NCI-H2227 (cell line): ENCODE results near the gene MRPS2.
A peak's percentile ranks its signal among the peaks of the same experiment; 100 is the strongest.

ENCODE experiments used
- DNase-seq: peaks from one replicate; lab custom pipeline; 2025; ENCODE audit not compliant: unreplicated experiment; lab: John Stamatoyannopoulos, UW

The MRPS2 gene

DNA sequence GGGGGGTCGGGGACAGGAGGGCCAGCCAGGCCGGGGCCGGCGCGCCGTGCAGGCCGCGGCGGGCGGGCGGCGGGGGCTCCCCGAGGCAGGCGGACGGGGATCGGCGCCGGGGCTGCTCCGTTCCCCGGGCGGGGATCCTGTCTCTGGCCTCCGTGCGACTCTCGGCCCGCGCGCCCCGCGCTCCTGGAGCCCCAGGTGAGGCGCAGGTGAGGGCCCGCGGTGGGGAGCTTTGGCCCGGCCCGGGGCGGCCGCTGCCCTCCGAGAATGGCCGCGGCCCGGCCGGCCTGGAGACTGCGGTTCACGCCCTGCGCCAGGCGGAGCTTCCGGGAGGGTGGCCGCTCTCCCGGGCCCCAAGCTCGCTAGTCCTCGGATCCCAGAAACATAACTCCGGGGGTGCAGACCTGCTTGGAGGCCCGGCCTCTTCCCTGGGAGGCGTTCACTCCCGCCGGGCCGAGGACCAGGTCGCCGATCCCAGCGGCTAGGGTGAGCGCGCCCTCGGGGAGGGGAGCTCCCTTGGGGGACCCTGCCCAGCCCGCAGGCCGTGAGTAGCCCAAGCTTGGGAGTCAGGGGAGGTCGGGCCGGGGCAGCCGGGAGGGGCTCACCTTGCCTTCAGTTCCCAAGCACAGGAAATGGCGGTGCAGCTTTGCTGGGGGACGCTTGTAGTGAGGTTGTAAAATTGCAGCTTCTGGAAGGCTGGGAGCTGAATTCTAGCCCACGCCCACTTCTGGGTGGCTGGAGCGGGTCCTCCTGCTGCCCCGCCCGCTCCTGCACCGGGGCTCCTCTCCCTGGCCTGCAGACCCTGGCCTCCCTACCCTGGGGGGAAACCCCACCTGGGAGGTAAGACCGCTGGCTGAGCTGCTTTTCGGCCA, 20.2 kb upstream of the MRPS2 start:
- peak; percentile 54 for DNase-seq

DNA sequence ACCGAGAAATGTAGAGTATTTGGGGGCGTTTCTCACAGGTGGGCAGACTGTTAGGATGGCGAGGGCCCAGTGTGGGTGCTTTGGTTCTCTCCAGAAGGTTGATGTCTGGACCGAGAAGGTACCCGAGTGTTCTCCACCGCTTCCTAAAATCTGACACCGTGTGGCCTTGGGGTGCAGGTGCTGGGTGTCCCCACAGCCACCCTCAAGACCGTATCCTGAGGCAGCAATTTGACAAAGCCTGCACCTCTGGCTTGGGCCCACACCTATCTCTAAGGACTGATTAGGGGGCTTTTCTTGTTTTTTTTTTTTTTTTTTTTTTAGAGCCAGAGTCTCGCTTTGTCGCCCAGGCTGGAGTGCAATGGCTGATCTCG, 19.6 kb upstream of the MRPS2 start:
- no peak for DNase-seq

DNA sequence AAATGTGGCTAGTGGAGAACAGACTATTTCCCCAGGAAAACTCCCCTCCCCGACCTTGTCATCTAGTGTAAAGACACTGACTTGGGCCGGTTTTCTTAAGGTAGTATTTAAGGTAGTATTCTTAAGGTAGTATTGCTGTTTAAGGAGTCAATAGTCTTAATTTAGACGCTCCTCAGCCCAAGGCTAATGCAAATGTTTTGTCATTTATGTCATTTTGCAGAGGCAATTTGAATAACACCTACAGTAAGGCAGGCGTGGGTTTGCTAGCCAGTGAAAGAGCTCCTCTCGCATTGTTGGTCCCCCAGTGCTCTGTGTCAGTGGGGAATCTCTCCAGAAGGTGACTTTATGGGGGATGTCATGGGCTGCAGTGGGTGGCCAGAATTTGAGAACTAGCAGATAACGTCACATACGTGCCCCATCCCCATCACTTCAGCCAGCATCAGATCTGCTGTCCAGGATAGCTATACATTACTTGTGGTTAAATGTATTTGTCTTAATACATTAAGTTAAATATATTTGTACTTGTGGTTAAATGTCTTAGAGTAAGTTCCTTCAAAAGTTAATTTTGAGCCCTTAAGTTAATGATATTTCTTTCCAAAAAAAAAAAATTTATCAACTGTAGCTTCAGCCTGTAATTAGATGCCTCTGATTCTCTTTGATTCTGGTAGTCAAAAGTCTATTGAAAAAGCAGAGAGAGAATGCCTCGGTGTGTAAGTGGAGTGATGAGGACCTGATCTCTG, 18.3 kb upstream of the MRPS2 start:
- DNase-seq, result no peak

DNA sequence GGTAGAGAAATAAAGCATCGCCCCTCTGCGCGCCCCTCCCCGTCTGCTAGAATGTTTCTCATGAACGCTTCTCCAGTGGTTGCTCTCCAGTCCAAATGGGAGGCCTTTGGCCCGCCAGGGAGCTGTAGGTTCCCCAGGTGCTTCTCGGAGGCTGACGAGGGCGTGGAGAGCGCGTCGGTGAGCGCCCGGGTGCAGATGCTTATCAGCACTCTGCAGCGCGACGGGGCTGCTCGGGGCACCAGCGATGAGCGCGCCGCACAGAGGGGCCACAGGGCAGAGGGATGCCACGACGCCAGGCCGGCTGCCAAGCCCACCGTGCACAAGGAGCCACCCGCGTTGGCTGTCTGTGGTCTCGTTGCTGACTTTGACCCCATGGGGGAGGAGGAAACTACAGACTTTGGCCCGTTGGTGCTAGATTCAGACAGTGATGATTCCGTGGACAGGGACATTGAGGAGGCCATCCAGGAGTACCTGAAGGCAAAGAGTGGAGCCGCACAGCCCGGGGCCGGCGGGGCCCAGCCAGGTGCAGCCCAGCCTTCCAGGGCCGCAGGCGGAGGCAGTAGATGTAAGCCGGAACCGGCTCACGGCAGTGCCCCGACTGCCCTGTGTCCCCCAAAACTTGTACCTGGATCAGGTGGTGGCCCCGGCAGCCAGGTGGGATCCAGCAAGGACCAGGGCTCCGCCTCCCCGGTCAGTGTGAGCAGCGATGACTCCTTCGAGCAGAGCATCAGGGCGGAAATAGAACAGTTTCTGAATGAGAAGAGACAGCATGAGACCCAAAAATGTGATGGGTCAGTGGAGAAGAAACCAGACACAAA, 15.8 kb upstream of the MRPS2 start:
- DNase-seq, result no peak

DNA sequence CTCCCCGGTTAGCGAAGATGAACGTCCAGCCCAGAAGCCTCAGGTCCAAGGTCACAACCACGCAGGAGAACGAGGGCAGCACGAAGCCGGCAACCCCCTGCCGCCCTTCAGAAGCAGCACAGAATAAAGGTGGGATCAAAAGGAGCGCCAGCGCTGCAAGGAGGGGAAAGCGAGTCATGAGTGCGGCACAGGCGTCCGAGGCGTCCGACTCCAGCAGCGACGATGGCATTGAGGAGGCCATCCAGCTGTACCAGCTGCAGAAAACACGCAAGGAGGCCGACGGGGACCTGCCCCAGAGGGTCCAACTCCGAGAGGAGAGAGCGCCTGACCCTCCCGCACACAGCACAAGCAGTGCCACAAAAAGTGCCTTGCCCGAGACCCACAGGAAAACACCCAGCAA, 15.1 kb upstream of the MRPS2 start:
- DNase-seq, result no peak

DNA sequence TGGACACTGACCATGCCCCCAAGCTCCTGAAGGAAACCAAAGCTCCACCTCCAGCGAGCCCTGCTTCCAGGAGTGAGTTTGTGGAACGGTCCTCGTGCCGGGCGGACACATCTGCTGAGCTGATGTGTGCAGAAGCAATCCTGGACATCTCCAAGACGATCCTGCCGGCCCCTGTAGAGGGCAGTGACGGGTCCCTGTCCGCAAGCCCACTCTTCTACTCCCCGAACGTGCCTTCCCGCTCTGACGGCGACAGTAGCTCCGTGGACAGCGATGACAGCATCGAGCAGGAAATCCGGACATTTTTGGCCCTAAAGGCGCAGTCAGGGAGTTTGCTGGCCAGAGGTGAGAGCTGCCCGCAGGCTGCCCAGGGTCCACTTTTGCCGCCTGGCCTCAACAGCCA, 14.7 kb upstream of the MRPS2 start:
- no peak for DNase-seq

DNA sequence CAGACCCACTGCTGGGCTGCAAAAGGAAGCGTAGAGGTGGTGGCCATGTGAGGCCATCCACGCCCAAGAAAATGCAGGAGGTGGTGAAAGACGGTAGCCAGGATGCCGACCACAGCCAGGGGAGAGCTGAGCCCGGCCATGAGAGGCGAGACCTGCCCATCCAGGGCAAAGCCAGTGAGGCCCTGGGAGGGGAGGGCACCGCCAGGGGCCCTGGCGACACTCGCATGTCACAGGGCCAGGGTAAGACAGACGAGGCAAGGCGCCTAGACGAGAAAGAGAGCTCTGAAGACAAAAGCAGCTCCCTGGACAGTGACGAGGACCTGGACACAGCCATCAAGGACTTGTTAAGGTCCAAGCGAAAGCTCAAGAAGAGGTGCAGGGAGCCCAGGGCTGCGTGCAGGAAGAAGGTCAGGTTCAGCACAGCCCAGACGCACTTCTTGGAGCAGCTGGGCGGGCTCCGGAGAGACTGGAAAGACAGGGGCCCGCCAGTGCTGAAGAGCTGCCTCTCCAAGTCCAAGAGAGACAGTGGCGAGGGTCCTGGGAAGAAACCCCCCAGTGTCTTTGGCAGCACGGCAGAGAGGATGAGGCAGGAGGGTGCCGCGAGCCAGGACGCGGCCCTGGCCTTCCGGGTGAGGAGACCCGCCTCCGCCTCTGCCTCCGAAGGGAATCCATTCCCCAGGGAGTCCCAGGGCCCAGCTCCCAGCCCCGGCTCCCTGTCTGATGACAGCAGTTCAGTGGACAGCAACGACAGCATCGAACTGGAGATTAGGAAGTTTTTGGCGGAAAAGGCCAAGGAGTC, 14.0 kb upstream of the MRPS2 start:
- DNase-seq, result no peak

DNA sequence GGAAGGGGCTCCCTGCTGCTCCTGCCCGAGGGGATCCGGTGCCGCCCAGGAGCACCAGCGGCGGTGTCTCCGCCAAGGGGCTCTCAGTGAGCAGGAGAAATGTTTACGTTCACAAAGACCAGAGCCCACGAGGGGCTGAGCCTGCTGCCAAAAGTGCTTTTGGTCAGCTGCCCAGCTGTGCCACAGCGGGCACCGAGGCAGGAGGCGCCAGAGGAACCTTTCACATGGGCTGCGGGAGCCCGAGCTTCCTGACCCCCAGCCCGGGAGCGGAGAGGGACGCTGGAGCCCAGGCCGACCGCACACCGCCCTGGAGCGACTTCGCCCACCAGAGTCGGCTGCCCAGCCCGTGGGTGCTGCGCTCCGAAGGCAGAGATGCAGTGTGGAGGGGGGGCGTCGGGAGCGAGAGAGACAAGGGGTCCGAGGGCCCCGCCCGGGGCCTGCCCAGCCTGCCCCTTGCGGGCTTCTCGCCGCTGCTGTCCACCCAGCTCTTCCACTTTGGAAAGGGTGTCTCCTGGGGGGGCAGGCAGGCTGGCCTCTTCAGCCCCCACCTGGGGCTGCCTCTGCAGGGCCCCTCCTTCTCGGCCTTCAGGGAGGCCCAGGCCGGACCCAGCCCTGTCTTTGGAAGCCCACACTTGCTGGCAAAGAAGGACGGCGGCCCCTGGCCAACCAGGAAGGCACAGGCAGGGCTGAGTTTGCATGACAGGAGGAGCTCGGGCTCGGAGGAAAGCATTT, 13.0 kb upstream of the MRPS2 start:
- DNase-seq, result no peak

DNA sequence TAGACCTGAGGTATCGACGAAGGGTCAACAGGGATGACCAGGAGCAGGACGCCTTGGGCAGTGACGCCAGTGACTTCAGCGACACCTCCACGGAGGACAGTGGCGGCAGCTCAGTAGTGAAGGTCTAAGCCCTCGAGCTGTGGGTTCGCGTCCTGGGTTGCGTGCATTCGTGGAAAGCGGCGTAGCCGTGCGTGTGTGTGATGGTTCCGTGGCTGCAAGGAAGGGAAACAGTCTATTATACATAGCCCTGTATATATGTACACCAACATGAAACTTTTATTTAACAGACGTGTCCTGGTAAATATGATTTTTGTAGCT, 12.5 kb upstream of the MRPS2 start:
- DNase-seq, result no peak

DNA sequence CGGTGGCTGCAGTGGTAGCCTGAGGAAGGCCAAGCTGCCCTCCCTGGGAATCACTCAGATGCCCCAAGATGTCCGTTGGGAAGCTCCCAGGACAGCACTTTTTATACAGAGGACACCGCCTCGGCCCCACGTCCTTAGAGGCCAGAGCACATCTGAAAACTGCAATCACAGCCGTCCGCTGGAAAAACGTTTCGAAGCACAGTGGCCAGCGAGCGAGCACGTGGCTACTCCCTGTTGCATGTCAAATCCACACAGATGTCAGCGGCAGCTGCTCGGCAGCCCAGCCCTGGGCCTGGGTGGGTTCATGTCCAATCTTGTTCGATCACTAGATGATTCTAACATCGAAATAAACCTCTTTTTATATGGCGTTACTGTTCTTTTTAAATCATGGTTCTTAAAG, 12.0 kb upstream of the MRPS2 start:
- DNase-seq, result no peak

DNA sequence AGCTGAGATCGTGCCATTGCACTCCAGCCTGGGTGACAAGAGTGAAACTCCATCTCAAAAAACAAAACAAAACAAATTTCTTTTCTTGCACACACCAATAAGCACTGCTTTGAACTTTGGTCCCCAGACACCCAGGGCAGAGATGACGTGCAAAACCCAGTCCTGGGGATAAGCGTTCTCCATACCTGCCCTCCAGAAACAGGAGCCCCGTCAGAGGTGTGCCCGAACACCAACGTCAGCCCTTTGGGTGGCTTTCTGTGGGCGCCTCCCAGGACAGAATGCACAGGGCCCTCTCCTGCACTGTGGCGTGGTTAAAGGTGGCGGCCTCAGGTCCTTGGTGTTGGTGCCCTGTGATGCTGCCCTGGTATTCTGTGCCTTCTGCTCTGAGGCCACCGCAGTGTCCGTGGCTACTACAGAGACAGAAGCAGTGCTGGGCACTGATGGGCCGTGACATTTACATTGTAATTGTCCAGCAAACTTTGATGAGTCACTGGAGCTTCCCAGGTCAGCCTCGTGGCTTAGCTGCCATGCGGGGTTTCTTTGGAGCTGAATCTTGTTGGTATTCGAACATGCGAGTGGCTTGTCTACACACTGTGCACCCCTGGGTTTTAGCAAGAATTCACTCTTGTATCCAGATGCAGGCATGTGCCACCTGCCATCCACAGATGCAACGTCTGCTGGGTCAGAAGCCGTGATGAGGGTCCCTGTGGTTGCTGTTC, 11.1 kb upstream of the MRPS2 start:
- DNase-seq, result no peak

DNA sequence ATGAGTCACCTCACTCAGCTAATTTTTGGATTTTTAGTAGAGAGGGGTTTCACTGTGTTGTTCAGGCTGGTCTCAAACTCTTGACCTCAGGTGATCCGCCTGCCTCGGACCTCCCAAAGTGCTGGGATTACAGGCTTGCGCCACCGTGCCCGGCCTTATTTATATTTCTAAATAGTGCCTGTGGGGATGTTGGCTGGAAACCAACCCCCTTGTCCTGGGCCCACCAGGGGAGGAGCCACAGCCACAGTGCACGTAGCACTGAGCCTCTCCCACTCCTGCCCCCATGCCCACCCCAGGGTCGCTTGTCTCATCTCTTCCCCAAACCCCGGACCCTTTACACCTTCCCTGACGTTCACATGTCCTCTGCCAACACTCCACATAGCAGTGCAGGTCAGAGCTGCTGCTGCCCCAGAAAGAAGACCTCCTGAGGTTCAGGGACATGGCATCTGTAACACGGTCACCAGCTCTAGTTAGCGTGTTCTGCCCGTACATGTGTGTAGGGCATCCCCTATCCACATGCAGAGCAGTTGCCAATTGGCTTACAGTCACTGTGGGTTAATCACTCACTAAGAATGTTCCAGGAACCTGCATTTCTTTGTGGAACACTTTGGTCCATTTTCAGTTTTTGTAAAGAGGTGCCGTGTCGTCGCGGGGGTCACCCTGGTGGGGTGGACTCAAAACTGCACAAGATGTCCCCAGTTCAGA, 10.2 kb upstream of the MRPS2 start:
- DNase-seq, result no peak

DNA sequence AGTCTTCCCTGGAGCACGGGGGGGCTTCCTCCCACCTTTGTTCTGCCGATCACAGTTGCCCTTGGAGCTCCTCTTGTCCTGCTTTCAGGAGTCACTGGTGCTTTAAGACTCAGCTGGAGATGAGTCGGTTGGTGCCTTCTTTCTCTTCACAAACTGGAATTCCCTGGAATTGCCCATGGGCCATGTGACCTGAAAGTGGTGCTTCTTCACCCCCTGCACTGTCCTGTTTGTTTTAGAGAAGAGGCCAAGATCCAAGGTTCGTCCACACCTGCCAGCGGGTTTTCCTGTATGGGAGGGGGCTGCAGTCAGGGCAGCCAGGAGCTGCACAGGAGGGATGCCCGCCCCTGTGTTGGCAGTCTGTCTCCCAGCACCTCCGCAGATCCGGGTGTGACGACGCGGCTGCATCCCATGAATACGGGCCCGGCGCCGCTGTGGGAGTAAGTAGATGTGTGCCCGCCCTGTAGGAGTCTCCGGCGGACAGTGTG, 9.5 kb upstream of the MRPS2 start:
- DNase-seq, result peak; percentile 36

DNA sequence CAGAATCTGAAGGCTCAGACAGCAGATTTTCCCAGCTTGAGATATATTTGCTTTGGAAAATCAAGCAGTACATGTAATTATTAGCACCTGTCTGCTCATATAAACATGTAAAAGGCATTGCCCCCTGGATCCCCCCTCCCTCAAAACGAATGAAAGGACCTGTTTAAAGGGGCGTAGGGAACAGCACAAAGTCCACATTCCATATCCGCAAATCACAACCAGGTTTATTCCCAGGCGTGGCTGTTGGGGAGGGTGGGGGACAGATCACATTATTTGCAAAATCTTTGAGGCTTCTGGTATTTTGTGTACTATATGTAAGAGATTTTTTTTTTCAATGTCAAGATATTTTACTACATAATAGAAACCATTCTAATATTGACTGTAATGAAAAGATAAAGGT, 8.7 kb upstream of the MRPS2 start:
- DNase-seq, result no peak

DNA sequence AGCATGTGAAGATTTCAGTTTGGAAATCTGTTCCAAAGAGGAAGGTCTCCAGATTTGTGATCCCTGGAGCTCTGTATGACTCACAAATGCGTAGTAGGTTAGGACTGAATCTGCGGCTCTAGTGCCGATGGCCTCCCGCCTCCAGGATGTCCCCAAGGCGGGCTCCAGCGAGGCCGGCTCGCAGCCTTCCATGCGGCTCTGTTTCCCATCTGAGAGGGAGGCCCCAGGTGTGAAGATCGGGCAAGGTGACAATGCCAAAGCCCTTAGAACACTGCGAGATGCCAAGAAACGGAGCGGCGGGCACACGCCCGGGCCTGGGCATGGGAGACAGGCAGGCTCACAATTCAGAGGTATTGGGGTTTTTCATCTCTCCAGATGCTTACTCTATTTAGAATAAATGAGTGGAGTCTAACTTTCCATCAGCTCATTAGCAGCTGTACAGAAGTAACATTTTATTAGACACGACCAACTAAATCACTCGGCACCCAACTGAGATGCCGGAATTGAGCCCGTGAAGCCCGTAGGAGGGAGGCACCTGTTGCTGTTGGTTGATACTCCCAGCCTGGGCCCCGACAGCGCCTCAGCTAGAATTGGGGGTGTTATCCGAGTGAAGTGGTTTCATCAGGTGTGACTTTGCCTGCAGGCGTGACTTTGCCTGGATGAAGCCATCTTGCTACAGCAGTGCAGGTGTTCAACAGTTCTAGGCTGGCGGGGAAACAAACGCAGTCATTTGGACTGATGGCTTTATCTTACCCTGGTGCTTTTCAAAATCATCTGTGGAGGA, 7.4 kb upstream of the MRPS2 start:
- DNase-seq, result no peak

DNA sequence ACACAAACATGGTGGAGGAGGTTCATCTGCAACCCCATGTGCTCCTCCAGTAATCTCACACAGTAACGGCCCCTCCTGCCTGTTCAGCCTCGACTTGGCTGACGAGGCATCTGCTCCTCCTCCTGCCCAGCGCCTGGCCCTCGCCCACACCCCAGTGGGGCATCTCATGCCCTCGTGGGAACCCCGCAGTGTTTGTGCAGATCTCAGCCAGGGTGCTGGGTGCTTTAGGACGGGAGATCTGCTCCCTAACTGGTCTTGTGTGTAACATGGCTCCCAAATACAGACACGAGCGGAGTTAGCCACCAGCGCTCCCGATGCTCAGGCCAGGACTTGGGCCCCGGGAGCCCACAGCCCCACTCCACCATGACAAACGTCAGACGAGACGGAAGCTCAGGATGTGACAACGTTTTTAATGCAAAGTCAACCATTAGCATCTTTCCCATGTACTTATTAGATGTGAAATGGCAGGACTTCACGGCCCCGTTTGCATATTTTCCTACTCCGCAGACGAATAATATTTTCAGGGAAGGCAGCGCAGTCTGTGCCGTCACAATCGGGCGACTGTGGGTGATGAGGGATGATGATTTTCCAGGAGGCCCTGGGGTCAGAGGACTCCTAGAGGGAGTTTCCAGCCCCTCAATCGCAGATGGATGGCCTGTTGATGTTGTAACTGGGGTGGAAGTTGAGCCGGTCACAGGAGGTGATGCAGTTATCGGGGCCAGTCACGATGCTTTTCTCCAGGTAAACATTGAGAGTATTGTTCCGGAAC, 5.5 kb upstream of the MRPS2 start:
- no peak for DNase-seq

DNA sequence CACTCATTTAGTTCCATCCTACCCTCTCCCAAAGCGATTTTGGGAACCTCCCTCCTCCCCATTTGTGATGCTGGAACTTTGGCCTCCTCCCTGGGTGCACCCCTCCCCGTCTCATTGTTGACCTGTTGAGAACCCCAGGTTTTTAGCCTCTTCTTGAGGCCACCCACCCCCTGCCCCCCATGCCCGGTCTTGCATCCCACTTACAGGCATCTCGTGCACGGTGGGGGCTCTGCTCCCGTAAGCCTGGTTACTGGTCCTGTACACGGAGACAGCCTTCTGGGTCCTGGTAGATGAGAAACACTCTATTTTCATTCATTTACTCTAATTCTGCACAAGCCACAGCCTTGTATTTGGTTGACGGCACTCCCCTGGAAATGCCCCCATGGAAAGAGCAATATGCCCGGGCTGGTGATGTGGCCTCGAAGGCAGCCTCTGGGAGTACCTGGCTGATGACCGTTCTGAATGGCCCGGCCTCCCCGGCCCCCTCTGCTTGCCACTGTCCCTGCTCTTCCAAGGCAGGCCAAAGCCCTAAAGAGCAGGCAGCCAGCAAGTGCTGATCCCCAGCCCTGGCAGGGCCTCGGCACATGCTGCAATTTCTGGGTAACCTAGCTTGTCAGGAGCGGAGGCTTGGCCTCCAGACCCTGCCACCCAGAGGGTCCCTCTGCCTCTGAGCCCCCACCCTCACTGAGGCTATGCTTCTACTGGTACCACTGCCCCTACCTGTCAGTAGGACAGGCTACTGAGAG, 1.9 kb upstream of the MRPS2 start:
- DNase-seq, result no peak
